Keratinocyte (primary cell): ENCODE measurements around the gene CDKAL1.

Experiments
- EZH2 ChIP-seq: IDR thresholded peaks from one replicate; pipeline ENCODE4 v1.6.1; 2012; ENCODE audit warnings: inconsistent platforms, mild to moderate bottlenecking, low read length, moderate library complexity
- TF ChIP-seq, protein P1 (sequence below), 3 experiments: IDR thresholded peaks in 1 of 3; conservative IDR thresholded peaks in 1 of 3; optimal IDR thresholded peaks in 1 of 3; 2 replicates in 2 of 3; 3 replicates in 1 of 3; pipeline versions ENCODE3 to v1.5.1; 2011; ENCODE audit warnings: low read length in 3 of 3, mild to moderate bottlenecking in 3 of 3, moderate library complexity in 2 of 3, control low read depth in 1 of 3, inconsistent platforms in 1 of 3; ENCODE audit not compliant: insufficient read depth in 2 of 3; ENCODE audit errors: extremely low read depth in 1 of 3

DNA sequence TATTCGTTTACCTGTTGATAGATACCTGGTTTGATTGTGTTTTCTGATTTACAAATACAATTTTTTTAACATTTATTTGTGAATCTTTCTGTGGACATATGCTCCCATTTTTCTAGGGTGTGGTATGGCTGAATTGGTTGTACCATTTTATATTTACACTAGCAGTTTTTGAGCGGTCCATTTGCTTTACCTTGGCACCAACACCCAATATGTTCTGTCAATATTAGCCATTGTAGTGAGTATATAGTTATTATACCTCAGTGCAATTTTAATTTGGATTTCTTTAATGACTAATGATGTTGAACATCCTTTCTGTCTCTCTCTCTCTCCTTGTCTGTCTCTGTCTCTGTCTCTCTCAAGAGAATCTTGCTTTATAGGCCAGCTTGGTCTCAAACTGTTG, 278.5 kb downstream of the CDKAL1 start:
- TF ChIP-seq, protein P1, sequence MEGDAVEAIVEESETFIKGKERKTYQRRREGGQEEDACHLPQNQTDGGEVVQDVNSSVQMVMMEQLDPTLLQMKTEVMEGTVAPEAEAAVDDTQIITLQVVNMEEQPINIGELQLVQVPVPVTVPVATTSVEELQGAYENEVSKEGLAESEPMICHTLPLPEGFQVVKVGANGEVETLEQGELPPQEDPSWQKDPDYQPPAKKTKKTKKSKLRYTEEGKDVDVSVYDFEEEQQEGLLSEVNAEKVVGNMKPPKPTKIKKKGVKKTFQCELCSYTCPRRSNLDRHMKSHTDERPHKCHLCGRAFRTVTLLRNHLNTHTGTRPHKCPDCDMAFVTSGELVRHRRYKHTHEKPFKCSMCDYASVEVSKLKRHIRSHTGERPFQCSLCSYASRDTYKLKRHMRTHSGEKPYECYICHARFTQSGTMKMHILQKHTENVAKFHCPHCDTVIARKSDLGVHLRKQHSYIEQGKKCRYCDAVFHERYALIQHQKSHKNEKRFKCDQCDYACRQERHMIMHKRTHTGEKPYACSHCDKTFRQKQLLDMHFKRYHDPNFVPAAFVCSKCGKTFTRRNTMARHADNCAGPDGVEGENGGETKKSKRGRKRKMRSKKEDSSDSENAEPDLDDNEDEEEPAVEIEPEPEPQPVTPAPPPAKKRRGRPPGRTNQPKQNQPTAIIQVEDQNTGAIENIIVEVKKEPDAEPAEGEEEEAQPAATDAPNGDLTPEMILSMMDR (optimal IDR thresholded peaks at IDR 0.05 in 1 of 3, IDR thresholded peaks at IDR 0.05 in 1 of 3, conservative IDR thresholded peaks at IDR 0.05 in 1 of 3; ENCODE audit: extremely low read depth in 1 of 3, insufficient read depth in 2 of 3, low read length in 3 of 3), result no peak
- TF ChIP-seq EZH2, result no peak
